ENCODE results near the gene LRMDA. TPM values are rescaled to one million over a fixed set of nuclear protein-coding genes. Genes with fewer than 3 reads are reported as not detected.

The LRMDA gene
- total and polyA plus RNA-seq, 7 donors: 2.8 to 22.2 (median 9.0) TPM

DNA sequence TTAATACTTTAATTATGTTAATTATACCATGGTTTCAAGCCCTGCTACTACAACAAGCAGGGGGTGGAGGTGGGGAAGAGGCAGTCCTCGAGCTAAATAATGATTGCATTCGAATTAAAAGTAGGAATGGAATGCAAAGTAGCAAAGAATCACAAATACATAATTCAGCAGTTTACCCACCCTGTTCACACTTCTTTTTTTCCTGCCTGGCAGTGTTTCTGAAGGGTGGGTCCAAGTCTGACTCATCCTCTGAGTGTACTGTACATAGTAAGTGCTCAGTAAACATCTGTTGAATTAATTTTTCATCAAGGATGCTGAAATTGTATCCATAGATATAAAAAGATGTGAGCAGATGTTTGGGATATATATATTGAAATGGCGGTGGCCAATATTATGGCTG is 778.8 kb downstream of the LRMDA start:
- DNase-seq: no peak
- TF ChIP-seq, protein P1, sequence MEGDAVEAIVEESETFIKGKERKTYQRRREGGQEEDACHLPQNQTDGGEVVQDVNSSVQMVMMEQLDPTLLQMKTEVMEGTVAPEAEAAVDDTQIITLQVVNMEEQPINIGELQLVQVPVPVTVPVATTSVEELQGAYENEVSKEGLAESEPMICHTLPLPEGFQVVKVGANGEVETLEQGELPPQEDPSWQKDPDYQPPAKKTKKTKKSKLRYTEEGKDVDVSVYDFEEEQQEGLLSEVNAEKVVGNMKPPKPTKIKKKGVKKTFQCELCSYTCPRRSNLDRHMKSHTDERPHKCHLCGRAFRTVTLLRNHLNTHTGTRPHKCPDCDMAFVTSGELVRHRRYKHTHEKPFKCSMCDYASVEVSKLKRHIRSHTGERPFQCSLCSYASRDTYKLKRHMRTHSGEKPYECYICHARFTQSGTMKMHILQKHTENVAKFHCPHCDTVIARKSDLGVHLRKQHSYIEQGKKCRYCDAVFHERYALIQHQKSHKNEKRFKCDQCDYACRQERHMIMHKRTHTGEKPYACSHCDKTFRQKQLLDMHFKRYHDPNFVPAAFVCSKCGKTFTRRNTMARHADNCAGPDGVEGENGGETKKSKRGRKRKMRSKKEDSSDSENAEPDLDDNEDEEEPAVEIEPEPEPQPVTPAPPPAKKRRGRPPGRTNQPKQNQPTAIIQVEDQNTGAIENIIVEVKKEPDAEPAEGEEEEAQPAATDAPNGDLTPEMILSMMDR (IDR thresholded peaks at IDR 0.05): no peak
- no peak for TF ChIP-seq POLR2AphosphoS5 (IDR thresholded peaks at IDR 0.05)
- TF ChIP-seq EP300 (IDR thresholded peaks at IDR 0.05): no peak
- no peak for TF ChIP-seq POLR2A (IDR thresholded peaks at IDR 0.05)
- H3K36me3 ChIP-seq: no peaks in the 10 kb centered on the region
- WGBS, 2 donors: 81% methylated on average over 3 of the region's 3 CpGs
- no peak overlapping the region for H3K4me3 ChIP-seq
- intact Hi-C loops (cut with DNase I): no loop called here
- no peak overlapping the region for H3K27ac ChIP-seq
- no peaks in the 10 kb centered on the region for H3K4me1 ChIP-seq
- no peaks in the 10 kb centered on the region for H3K9me3 ChIP-seq
- H3K27me3 ChIP-seq: no peaks in the 10 kb centered on the region

DNA sequence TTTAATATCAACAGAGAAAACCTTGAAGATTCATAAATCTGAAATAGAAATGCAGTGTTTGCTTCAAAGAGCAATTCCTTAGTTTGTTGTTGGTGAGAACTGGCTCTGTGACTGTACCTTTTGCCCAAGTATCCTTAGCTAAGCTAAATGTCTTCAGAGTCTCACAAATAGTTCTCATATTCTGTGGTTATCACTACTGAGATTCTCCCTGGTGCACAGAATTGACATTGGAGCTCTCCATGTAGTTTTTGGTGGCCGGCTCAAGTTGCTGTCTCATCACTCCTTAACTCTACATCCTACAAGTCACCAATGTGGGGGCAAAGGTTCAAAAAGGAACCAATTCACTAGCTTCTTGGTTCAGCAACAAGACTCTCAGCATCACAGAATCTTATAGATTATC is 780.3 kb downstream of the LRMDA start:
- Histone ChIP-seq H3K27me3 (no peaks in the 10 kb centered on the region), H3K4me3 (no peak overlapping the region), H3K4me1 (no peaks in the 10 kb centered on the region), H3K36me3 (no peaks in the 10 kb centered on the region), H3K9me3 (no peaks in the 10 kb centered on the region), H3K27ac (no peak overlapping the region)
- intact Hi-C loops (cut with DNase I): no loop called here
- TF ChIP-seq EP300 (IDR thresholded peaks at IDR 0.05) (no peak), POLR2AphosphoS5 (IDR thresholded peaks at IDR 0.05) (no peak), POLR2A (IDR thresholded peaks at IDR 0.05) (no peak)
- TF ChIP-seq, protein P1 (IDR thresholded peaks at IDR 0.05): no peak
- WGBS, 2 donors: 94 to 95% methylated on average over 1 of the region's 1 CpG
- no peak for DNase-seq

DNA sequence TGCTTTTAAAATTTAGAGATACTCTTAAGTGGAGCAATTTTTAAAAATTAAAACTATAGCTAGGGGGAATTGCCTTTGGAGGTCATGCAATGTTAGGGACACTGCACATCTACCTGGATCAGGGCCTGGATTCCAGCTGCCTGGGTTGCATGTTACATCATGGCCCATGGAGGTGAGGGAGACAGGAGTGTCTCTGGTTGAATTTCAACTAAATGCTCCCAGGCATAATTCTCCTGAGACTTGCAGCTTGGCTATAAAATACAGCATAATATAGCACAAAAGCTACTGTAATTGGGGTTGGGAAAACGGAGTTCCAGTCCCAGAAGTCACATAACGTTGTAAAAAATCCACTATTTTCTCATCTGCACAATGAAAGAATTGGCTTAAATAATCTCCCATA is 782.5 kb downstream of the LRMDA start:
- Histone ChIP-seq H3K4me1 (no peaks in the 10 kb centered on the region), H3K4me3 (no peak overlapping the region), H3K36me3 (no peaks in the 10 kb centered on the region), H3K9me3 (no peaks in the 10 kb centered on the region), H3K27me3 (no peaks in the 10 kb centered on the region), H3K27ac (no peak overlapping the region)
- no peak for DNase-seq
- WGBS, 2 donors: 79 to 81% methylated on average over 2 of the region's 2 CpGs
- intact Hi-C loops (cut with DNase I): no loop called here
- TF ChIP-seq, protein P1 (IDR thresholded peaks at IDR 0.05): no peak
- TF ChIP-seq POLR2AphosphoS5 (IDR thresholded peaks at IDR 0.05): no peak
- no peak for TF ChIP-seq EP300 (IDR thresholded peaks at IDR 0.05)
- no peak for TF ChIP-seq POLR2A (IDR thresholded peaks at IDR 0.05)

GRCh38 chr10:76218035-76218434 is 786.6 kb downstream of the LRMDA start:
- Histone ChIP-seq H3K4me3 (no peak overlapping the region), H3K9me3 (no peaks in the 10 kb centered on the region), H3K27ac (no peak overlapping the region), H3K27me3 (no peaks in the 10 kb centered on the region), H3K4me1 (no peaks in the 10 kb centered on the region), H3K36me3 (no peaks in the 10 kb centered on the region)
- intact Hi-C loops (cut with DNase I): no loop called here
- DNase-seq: no peak
- 94 to 95% methylated on average over 6 of the region's 6 CpGs for WGBS, 2 donors
- TF ChIP-seq EP300 (IDR thresholded peaks at IDR 0.05): no peak
- no peak for TF ChIP-seq POLR2AphosphoS5 (IDR thresholded peaks at IDR 0.05)
- no peak for TF ChIP-seq POLR2A (IDR thresholded peaks at IDR 0.05)
- TF ChIP-seq, protein P1 (IDR thresholded peaks at IDR 0.05): no peak

GRCh38 chr10:76229341-76229740 is 797.9 kb downstream of the LRMDA start:
- Histone ChIP-seq H3K9me3 (no peaks in the 10 kb centered on the region), H3K4me1 (peaks cover 0 to 14% (median 12%) of the 10 kb centered on the region in 4 donors), H3K4me3 (no peak overlapping the region), H3K36me3 (no peaks in the 10 kb centered on the region), H3K27me3 (no peaks in the 10 kb centered on the region), H3K27ac (no peak overlapping the region)
- WGBS, 2 donors: 91 to 95% methylated on average over 5 of the region's 5 CpGs
- TF ChIP-seq POLR2A (IDR thresholded peaks at IDR 0.05) (no peak), EP300 (IDR thresholded peaks at IDR 0.05) (no peak), POLR2AphosphoS5 (IDR thresholded peaks at IDR 0.05) (no peak)
- TF ChIP-seq, protein P1 (IDR thresholded peaks at IDR 0.05): no peak
- intact Hi-C loops (cut with DNase I): no loop called here
- no peak for DNase-seq

All from sigmoid colon (tissue), 7 donors.